Measurements from ENCODE around the gene BBIP1.
"Not testable (repeated sequence)": the region's sequence is repeated elsewhere in the genome, so short reads cannot be mapped to it uniquely, and the experiment has no call there.

DNA sequence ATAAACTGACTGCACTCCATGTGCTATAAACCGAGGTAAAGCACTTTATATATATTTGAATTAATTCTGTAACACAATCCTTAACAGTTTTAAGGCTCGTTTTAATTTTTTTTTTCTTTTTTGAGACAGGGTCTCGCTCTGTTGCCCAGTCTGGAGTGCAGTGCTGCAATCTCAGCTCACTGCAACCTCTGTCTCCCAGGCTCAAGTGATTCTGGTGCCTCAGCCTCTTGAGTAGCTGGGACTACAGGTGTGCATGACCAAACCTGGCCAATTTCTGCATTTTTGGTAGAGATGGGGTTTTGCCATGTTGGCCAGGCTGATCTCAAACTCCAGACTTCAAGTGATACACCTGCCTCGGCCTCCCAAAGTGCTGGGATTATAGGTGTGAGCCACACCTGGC lies 3.4 kb downstream of the BBIP1 start:
- TF ChIP-seq, protein P1, sequence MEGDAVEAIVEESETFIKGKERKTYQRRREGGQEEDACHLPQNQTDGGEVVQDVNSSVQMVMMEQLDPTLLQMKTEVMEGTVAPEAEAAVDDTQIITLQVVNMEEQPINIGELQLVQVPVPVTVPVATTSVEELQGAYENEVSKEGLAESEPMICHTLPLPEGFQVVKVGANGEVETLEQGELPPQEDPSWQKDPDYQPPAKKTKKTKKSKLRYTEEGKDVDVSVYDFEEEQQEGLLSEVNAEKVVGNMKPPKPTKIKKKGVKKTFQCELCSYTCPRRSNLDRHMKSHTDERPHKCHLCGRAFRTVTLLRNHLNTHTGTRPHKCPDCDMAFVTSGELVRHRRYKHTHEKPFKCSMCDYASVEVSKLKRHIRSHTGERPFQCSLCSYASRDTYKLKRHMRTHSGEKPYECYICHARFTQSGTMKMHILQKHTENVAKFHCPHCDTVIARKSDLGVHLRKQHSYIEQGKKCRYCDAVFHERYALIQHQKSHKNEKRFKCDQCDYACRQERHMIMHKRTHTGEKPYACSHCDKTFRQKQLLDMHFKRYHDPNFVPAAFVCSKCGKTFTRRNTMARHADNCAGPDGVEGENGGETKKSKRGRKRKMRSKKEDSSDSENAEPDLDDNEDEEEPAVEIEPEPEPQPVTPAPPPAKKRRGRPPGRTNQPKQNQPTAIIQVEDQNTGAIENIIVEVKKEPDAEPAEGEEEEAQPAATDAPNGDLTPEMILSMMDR (IDR thresholded peaks at IDR 0.05; ENCODE audit: extremely low read depth in 1 of 2, insufficient read depth in 1 of 2, low read depth in 1 of 2, low read length in 2 of 2): not testable (repeated sequence)
- TF ChIP-seq POLR2AphosphoS5 (IDR thresholded peaks at IDR 0.05; ENCODE audit: insufficient read depth, low read depth, low read length): not testable (repeated sequence)

Data from endothelial cell of umbilical vein (primary cell).